CD4-positive, alpha-beta memory T cell (primary cell): ENCODE results near the gene SHD. TPM values are rescaled to one million over a fixed set of nuclear protein-coding genes. Genes with fewer than 3 reads are reported as not detected.
"Not testable (repeated sequence)": the region's sequence is repeated elsewhere in the genome, so short reads cannot be mapped to it uniquely, and the experiment has no call there.

Experiments used
- CTCF ChIA-PET: fragments of 350-600 bp; sonication (Branson Sonifier 250); formaldehyde crosslinking; loops from one replicate; lab custom pipeline; 2021; ENCODE audit warnings: inconsistent platforms; ENCODE audit not compliant: partially characterized antibody; lab: Charles Lee
- POLR2A ChIA-PET: fragments of 350-600 bp; sonication (Branson Sonifier 250); formaldehyde crosslinking; loops from one replicate; lab custom pipeline; 2021; ENCODE audit not compliant: partially characterized antibody; lab: Charles Lee
- DNase-seq, 5 donors: peaks; one replicate each; pipeline versions ENCODE4 v3.0.0 to v3.0.0-alpha.2; 2020 to 2022; ENCODE audit warnings: mixed read lengths in 1 of 5
- H3K27ac ChIP-seq: one replicate; pipeline ENCODE4 v1.7.0; 2013; ENCODE audit warnings: low read depth, low read length
- H3K27me3 ChIP-seq: 2 replicates; pipeline ENCODE4 v1.7.0; 2013; ENCODE audit warnings: mild to moderate bottlenecking, low read length, moderate library complexity; ENCODE audit not compliant: insufficient read depth
- H3K36me3 ChIP-seq: 2 replicates; pipeline ENCODE4 v1.7.0; 2013; ENCODE audit warnings: mild to moderate bottlenecking, low read length, moderate library complexity; ENCODE audit not compliant: insufficient read depth
- H3K4me1 ChIP-seq: 2 replicates; pipeline ENCODE4 v1.7.0; 2013; ENCODE audit warnings: mild to moderate bottlenecking, low read length, moderate library complexity; ENCODE audit not compliant: insufficient read depth
- H3K4me3 ChIP-seq, 2 donors: one replicate each; pipeline ENCODE4 v1.7.0; 2013; ENCODE audit warnings: low read length in 2 of 2, mild to moderate bottlenecking in 1 of 2
- H3K9me3 ChIP-seq, 2 donors: one replicate each; pipeline ENCODE4 v1.7.0; 2013; ENCODE audit warnings: low read length in 2 of 2, control low read depth in 1 of 2; ENCODE audit not compliant: control insufficient read depth in 1 of 2
- H3K27ac Mint-ChIP-seq, 7 donors: one replicate each; pipeline ENCODE4 v1.8.0; 2020 to 2021; ENCODE audit warnings: mixed read lengths in 7 of 7, mild to moderate bottlenecking in 6 of 7, inconsistent platforms in 3 of 7, moderate library complexity in 3 of 7
- H3K27me3 Mint-ChIP-seq, 2 donors: one replicate each; pipeline ENCODE4 v1.8.0; 2020 to 2021; ENCODE audit warnings: mixed read lengths in 2 of 2
- H3K36me3 Mint-ChIP-seq, 2 donors: one replicate each; pipeline ENCODE4 v1.8.0; 2020 to 2021; ENCODE audit warnings: mixed read lengths in 2 of 2, inconsistent platforms in 1 of 2, mild to moderate bottlenecking in 1 of 2
- H3K4me1 Mint-ChIP-seq, 4 donors: one replicate each; pipeline ENCODE4 v1.8.0; 2020 to 2021; ENCODE audit warnings: mixed read lengths in 4 of 4, mild to moderate bottlenecking in 1 of 4
- H3K4me3 Mint-ChIP-seq, 8 donors: one replicate each; pipeline ENCODE4 v1.8.0; 2020 to 2021; ENCODE audit warnings: mixed read lengths in 8 of 8, mild to moderate bottlenecking in 7 of 8, moderate library complexity in 6 of 8, inconsistent platforms in 3 of 8
- H3K9me3 Mint-ChIP-seq, 8 donors: one replicate each; pipeline ENCODE4 v1.8.0; 2020 to 2021; ENCODE audit warnings: mixed read lengths in 8 of 8, mild to moderate bottlenecking in 5 of 8, inconsistent platforms in 3 of 8, moderate library complexity in 1 of 8
- intact Hi-C: fragments of 100-400 bp; cut with micrococcal nuclease; formaldehyde crosslinking; loops from one replicate; pipeline ENCODE4 v1.15.1; 2023
- polyA plus RNA-seq, 2 donors: library from polyadenylated mRNA; unstranded; fragments of 300-500 nt; fragmentation: Illumina TruSeq; gene quantifications; one replicate each; pipeline ENCODE4 v1.2.3, GENCODE V29; 2021
- total RNA-seq, 2 experiments: library from RNA; stranded (reverse); gene quantifications; one replicate each; pipeline ENCODE4 v1.2.3, GENCODE V29; 2021

The SHD gene
- total and polyA plus RNA-seq, 4 experiments from 2014 or later = 0.58 TPM; not detected in 3

DNA sequence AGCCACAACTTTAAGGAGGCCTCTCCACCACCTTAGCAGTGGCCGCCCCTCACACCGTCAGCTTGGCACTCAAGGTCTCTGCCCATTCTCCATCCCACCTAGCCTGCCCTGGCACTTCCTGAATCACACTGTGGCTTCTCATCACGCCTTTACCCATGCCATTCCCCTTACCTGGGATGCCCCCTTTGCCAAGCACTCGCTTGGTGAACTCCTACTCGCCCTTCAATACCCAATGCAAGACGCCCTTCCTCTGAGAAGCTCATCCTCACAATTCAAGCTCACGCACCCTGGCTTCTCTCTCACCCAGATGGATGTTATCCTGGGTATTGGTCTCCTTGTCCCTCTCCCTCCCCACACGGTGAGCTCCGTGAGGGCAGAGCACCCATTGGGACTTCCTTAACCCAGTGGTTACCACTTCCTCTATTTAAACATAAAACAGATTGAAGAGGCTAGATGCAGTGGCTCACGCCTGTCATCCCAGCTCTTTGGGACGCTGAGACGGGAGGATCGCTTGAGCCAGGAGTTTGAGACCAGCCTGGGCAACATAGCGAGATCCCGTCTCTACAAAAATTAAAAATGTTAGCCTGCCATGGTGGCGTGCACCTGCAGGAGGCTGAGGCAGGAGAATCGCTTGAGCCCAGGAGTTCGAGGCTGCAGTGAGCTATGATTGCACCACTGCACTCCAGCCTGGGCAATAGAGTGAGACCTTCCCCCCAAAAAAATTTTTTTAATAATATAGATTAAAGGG is 12.6 kb upstream of the SHD start:
- peaks cover 34% of the 10 kb centered on the region for H3K36me3 ChIP-seq
- H3K9me3 Mint-ChIP-seq = no peaks in the 10 kb centered on the region
- intact Hi-C loops = no loop called here
- no peak overlapping the region for H3K4me3 Mint-ChIP-seq
- peaks cover 26 to 51% of the 10 kb centered on the region in 2 donors for H3K36me3 Mint-ChIP-seq
- H3K27ac Mint-ChIP-seq = peak overlapping the region in 3 of 7 donors; percentile 43 to 87 (median 83)
- no peak for DNase-seq
- H3K9me3 ChIP-seq = no peaks in the 10 kb centered on the region
- H3K4me1 Mint-ChIP-seq = peaks cover 12 to 19% (median 15%) of the 10 kb centered on the region in 4 donors
- ChIA-PET CTCF (interaction anchor here (0.8 to 5.8 kb wide), 22 partner anchors 9 to 259 kb away, joined by 3 to 61 read pairs (median 4); partner anchors contain the start of genes CHAF1A, SH3GL1, STAP2 and YJU2), POLR2A (interaction anchor here (0.6 to 1.6 kb wide), 8 partner anchors 20 to 218 kb away, joined by 3 to 11 read pairs (median 3); partner anchors contain the start of genes MPND, SH3GL1 and YJU2)
- no peaks in the 10 kb centered on the region for H3K27me3 ChIP-seq
- H3K27me3 Mint-ChIP-seq = no peaks in the 10 kb centered on the region
- no peak overlapping the region for H3K4me3 ChIP-seq
- H3K27ac ChIP-seq = no peak overlapping the region
- H3K4me1 ChIP-seq = peaks cover 7% of the 10 kb centered on the region

DNA sequence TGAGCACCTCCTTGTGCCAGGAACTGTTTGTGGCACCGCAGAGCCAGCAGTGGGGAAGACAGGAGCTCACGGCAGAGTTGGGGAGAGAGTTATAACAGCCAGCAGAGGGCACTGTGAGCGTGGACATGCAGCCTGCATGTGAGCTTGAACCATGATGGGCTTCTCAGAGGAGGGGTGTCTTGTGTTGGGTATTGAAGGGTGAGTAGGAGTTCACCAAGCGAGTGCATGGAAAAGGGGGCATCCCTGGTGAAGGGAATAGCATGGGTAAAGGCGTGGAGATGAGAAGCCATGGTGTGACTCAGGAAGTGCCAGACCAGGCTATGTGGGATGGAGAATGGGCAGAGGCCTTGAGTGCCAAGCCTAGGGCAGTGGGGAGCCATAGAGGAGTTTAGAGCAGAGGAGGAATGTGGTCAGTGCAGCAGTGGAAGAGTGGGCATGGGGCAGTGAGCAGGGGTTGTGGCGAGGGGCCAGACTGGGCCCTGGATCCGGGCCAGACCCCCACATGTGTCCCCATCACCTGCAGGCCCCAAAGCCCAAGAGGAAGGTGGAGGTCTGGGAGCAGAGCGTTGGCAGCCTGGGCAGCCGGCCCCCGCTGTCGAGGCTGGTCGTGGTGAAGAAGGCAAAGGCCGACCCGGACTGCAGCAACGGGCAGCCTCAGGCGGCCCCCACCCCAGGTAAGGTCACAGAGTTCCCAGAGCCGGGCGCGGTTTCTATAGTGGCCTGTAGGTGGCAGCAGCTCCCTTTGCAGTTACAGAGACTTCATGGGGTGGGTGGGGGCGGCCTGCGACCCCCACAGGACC is 11.8 kb upstream of the SHD start:
- POLR2A ChIA-PET = interaction anchor here (0.6 to 1.6 kb wide), 8 partner anchors 21 to 217 kb away, joined by 3 to 11 read pairs (median 3); partner anchors contain the start of genes MPND, SH3GL1 and YJU2
- no peaks in the 10 kb centered on the region for H3K27me3 ChIP-seq
- Mint-ChIP-seq H3K27ac (peak overlapping the region in 6 of 7 donors; percentile 22 to 93 (median 76)), H3K4me3 (no peak overlapping the region), H3K9me3 (no peaks in the 10 kb centered on the region), H3K27me3 (no peaks in the 10 kb centered on the region), H3K36me3 (peaks cover 30 to 51% of the 10 kb centered on the region in 2 donors), H3K4me1 (peaks cover 12 to 19% (median 15%) of the 10 kb centered on the region in 4 donors)
- CTCF ChIA-PET = interaction anchor here (0.7 to 5.8 kb wide), 25 partner anchors 9 to 258 kb away, joined by 3 to 61 read pairs (median 4); partner anchors contain the start of genes CHAF1A, STAP2 and YJU2
- no peak overlapping the region for H3K4me3 ChIP-seq
- intact Hi-C loops = loop anchor here (1.0 kb wide), 3 partner anchors 61 to 133 kb away; partner anchors contain the start of gene SH3GL1
- no peaks in the 10 kb centered on the region for H3K9me3 ChIP-seq
- H3K27ac ChIP-seq = no peak overlapping the region
- H3K4me1 ChIP-seq = peaks cover 7% of the 10 kb centered on the region
- peaks cover 30% of the 10 kb centered on the region for H3K36me3 ChIP-seq
- DNase-seq = peak; percentile 41 to 57 (median 46)

DNA sequence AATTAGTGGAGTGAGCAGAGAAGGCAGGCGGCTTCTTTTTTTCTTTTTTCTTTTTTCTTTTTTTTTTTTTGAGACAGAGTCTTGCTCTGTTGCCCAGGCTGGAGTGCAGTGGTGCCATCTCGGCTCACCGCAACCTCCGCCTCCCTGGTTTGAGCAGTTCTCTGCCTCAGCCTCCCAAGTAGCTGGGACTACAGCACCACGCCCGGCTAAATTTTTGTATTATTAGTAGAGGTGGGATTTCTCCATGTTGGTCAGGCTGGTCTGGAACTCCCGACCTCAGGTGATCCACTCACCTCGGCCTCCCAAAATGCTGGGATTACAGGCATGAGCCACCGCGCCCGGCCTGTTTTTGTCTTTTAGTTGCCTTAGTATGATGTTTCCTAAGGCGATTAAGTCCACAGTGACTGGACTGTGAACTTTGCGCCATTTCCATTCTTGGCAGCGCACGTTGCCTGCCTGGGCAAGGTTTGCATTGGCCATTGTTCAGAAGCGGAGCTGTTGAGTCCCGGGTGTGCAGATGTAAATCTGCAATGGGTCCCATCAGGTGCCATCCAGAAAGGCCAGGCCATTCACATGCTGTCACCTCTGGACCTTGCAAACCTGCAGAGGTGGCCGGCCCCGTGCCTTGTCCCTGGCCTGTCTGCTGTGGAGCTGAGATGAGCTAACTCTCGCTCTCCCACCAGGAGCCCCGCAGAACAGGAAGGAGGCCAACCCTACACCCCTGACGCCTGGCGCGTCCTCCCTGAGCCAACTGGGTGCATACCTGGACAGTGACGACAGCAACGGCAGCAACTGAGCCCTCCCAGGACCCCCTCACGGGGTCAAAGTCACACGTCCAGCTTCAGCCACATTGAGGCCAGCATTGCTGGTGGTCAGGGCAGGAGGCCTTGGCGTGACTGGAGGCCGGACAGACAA is 10.9 kb upstream of the SHD start:
- no peak overlapping the region for H3K27ac ChIP-seq
- no peaks in the 10 kb centered on the region for H3K9me3 ChIP-seq
- Mint-ChIP-seq H3K9me3 (no peaks in the 10 kb centered on the region), H3K4me3 (no peak overlapping the region), H3K27me3 (no peaks in the 10 kb centered on the region), H3K4me1 (peaks cover 12 to 19% (median 15%) of the 10 kb centered on the region in 4 donors), H3K27ac (peak overlapping the region in 5 of 7 donors; percentile 22 to 93 (median 70)), H3K36me3 (peaks cover 30 to 47% of the 10 kb centered on the region in 2 donors)
- no peak overlapping the region for H3K4me3 ChIP-seq
- peaks cover 7% of the 10 kb centered on the region for H3K4me1 ChIP-seq
- H3K27me3 ChIP-seq = no peaks in the 10 kb centered on the region
- CTCF ChIA-PET = interaction anchor here (0.7 to 5.8 kb wide), 15 partner anchors 11 to 257 kb away, joined by 3 to 61 read pairs (median 6); partner anchors contain the start of genes FSD1, STAP2 and YJU2
- H3K36me3 ChIP-seq = peaks cover 28% of the 10 kb centered on the region
- POLR2A ChIA-PET = interaction anchor here (1.6 kb wide), 1 partner anchor 75 kb away, joined by 3 read pairs; the partner anchor contains the start of gene MPND
- intact Hi-C loops = loop anchor here (1.0 kb wide), 3 partner anchors 60 to 132 kb away; partner anchors contain the start of gene SH3GL1
- DNase-seq = no peak

DNA sequence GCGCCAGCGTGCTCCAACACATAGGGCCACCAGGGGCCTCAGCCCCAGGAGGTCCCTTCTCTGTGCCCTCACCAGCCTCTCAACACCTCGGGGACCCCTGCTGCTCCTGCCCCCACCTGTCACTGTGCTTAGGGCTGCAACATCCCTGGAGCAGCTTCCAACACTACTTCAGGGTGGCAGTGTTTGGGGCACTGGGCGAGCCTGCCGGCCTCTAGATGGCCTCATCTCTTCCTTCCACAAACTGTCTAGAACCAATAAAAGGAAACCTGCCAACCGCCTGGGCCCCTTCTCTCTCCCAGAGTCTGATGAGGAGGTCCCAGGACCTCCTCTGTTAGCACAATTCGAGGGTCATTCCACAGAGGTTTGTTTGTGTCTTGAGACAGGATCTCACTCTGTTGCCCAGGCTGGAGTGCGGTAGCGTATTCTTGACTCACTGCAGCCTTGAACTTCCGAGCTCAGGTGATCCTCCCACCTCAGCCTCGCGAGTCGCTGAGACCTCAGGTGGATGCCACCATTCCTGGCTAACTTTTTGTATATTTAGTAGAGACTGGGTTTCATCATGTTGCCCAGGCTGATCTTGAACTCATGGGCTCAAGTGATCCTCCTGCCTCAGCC is 10.1 kb upstream of the SHD start:
- DNase-seq = no peak
- H3K27ac ChIP-seq = no peak overlapping the region
- Mint-ChIP-seq H3K27me3 (no peaks in the 10 kb centered on the region), H3K36me3 (peaks cover 30 to 44% of the 10 kb centered on the region in 2 donors), H3K27ac (peak overlapping the region in 1 of 7 donors; percentile 35), H3K4me1 (peaks cover 10 to 19% (median 14%) of the 10 kb centered on the region in 4 donors), H3K4me3 (no peak overlapping the region), H3K9me3 (no peaks in the 10 kb centered on the region)
- no peaks in the 10 kb centered on the region for H3K9me3 ChIP-seq
- intact Hi-C loops = no loop called here
- ChIA-PET CTCF (interaction anchor here (1.0 to 5.8 kb wide), 7 partner anchors 35 to 256 kb away, joined by 3 to 61 read pairs (median 8); partner anchors contain the start of gene FSD1), POLR2A (no interaction called here)
- peaks cover 7% of the 10 kb centered on the region for H3K4me1 ChIP-seq
- H3K36me3 ChIP-seq = peaks cover 26% of the 10 kb centered on the region
- H3K27me3 ChIP-seq = no peaks in the 10 kb centered on the region
- H3K4me3 ChIP-seq = no peak overlapping the region

DNA sequence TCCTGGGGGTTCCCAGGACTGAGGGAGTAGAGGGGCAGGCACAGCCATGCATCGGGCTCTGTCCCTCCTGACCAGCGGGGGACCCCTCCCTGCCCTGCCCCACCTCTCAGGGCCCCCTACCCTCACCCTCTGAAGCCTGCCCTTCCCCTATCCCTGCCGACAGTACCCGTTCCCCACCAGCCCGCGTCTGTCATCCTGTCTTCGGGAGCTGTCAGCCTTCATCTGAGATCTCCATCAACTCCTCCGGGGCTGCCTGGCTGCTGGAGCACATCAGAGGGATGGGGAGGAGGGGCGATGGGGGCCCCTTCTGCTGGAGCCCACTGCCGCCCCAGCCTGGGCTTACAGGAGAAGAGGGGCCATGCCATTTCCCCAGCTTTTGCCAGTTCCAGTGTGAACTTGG is 6.2 kb upstream of the SHD start:
- H3K36me3 ChIP-seq = peaks cover 11% of the 10 kb centered on the region
- Mint-ChIP-seq H3K4me1 (no peaks in the 10 kb centered on the region), H3K27me3 (peaks cover 2% of the 10 kb centered on the region in 2 donors), H3K9me3 (no peaks in the 10 kb centered on the region), H3K27ac (no peak overlapping the region), H3K36me3 (peaks cover 7 to 17% of the 10 kb centered on the region in 2 donors), H3K4me3 (no peak overlapping the region)
- POLR2A ChIA-PET = no interaction called here
- no peaks in the 10 kb centered on the region for H3K9me3 ChIP-seq
- H3K27me3 ChIP-seq = no peaks in the 10 kb centered on the region
- CTCF ChIA-PET = no interaction called here
- no peak overlapping the region for H3K27ac ChIP-seq
- no peaks in the 10 kb centered on the region for H3K4me1 ChIP-seq
- intact Hi-C loops = no loop called here
- DNase-seq = no peak
- H3K4me3 ChIP-seq = no peak overlapping the region

DNA sequence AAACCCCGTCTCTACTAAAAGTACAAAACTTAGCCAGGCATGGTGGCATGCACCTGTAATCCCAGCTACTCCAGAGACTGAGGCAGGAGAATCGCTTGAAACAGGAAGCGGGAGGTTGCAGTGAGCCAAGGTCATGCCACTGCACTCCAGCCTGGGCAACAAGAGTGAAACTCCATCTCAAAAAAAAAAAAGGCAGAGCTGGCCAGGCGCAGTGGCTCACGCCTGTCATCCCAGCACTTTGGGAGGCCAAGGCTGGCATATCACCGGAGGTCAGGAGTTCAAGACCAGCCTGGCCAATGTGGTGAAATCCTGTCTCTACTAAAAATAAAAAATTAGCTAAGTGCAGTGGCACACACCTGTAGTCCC is 4.8 kb upstream of the SHD start:
- H3K4me3 Mint-ChIP-seq, CTCF ChIA-PET, H3K4me3 ChIP-seq, H3K27ac Mint-ChIP-seq, H3K9me3 ChIP-seq, H3K4me1 ChIP-seq, H3K27me3 ChIP-seq, POLR2A ChIA-PET, H3K36me3 Mint-ChIP-seq, DNase-seq, intact Hi-C loops, H3K4me1 Mint-ChIP-seq, H3K27me3 Mint-ChIP-seq, H3K36me3 ChIP-seq, H3K9me3 Mint-ChIP-seq, H3K27ac ChIP-seq: not testable (repeated sequence)
